GM12801 (cell line): ENCODE data around the gene HSPA4L.

Source experiments
- TF ChIP-seq, protein P1 (sequence below): IDR thresholded peaks from one replicate; pipeline ENCODE4 v1.5.1; 2011; ENCODE audit warnings: control low read depth; ENCODE audit not compliant: insufficient read length; ENCODE audit errors: extremely low read depth

The HSPA4L gene

DNA sequence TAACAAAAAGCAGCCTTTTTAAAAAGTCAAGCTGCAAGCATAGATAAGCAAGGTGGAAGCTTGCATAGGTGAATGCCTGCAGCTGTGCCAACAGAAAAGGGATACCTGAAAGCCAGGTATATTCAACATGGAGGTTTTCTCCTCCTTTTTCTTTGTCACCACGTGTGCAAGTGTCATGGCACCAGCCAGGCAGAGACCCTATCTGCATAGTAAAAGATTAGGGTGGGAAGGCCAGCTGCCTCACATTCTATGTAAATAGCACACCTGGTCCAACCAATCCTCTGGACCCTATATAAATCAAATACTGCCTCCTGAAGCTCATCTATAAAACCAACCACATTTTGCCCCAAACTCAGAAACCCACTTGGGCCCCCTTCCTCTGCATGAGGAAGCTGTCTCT, 70.5 kb downstream of the HSPA4L start:
- TF ChIP-seq, protein P1, sequence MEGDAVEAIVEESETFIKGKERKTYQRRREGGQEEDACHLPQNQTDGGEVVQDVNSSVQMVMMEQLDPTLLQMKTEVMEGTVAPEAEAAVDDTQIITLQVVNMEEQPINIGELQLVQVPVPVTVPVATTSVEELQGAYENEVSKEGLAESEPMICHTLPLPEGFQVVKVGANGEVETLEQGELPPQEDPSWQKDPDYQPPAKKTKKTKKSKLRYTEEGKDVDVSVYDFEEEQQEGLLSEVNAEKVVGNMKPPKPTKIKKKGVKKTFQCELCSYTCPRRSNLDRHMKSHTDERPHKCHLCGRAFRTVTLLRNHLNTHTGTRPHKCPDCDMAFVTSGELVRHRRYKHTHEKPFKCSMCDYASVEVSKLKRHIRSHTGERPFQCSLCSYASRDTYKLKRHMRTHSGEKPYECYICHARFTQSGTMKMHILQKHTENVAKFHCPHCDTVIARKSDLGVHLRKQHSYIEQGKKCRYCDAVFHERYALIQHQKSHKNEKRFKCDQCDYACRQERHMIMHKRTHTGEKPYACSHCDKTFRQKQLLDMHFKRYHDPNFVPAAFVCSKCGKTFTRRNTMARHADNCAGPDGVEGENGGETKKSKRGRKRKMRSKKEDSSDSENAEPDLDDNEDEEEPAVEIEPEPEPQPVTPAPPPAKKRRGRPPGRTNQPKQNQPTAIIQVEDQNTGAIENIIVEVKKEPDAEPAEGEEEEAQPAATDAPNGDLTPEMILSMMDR: no peak

GRCh38 chr4:127856196-127856812, 74.2 kb downstream of the HSPA4L start:
- TF ChIP-seq, protein P1: no peak

DNA sequence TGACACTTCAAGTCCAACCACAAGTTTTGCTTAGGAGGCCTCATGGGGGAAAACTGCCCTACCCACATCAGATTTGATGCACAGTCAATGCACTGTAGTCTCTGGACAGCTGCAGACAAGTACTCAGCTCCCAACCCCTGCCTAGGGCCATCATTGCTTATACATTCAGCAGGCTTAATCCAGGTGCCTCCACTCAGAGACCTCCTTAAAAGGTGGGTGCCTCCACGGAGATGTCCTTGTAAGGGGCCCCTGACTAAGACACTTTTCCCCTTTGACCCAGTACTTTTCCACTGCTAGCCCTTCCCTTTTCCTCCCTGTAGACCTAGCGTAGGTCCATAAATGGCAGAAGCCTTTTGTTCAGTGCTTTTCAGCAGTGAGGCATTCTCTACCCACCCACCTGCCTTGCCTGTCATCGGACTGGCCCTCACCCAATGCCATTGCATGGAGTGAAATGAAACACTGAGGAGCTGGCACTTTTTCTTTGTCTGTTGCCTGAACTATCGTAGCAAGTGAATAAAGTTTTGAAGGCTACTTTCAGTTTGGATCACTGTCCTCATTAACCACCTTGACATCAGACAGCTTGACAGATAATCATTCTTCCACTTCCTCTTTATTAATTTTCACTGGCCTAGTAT, 74.8 kb downstream of the HSPA4L start:
- TF ChIP-seq, protein P1: no peak

DNA sequence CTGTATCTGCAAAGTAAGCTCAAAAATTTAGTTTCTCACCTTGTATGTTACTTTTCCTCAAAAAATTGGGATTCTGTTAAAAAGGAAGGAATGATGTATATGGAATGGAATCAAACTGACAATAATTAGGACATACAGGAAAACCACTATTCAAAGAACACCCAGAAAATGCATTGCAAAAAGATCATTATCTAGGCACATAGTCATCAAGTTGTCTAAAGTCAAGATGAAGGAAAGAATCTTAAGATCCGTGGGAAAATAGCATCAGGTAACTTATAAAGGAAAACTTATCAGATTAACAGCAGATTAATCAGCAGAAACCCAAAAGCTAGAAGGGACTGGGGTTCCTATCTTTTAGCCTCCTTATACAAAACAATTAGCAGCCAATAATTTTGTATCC, 75.5 kb downstream of the HSPA4L start:
- TF ChIP-seq, protein P1: no peak

DNA sequence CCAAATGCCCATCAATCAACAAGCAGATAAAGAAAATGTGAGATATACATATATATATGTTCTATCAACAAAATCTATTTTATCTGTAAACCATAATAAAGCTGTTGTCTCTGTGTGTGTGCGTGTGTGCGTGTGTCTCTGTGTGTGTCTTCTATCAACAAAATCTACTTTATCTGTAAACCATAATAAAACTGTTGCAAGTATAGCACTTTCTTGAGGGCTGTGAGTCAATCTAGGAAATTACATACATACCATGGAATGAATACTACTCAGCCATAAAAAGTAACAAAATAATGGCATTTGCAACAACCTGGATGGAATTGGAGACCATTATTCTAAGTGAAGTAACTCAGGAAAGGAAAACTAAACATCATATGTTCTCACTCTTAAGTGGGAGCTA, 86.1 kb downstream of the HSPA4L start:
- TF ChIP-seq, protein P1: no peak

DNA sequence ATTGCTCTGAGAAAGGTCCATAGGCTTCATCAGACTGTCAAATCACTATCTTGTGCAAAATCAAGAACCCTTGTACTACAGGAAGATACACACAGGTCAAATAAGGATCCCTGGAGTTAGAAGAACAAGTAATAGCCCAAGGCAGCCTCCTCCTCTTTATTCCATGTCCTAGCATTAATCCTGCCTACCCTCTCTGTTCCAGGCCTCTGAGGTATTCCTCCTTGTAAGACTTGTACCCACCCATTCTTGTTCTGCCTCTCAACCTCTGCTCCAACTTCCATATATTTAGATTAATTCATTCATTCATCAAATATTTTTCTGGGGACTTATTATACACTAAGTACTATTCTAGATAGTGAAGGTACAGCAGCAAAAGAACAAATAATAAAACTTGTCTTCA, 88.2 kb downstream of the HSPA4L start:
- TF ChIP-seq, protein P1: no peak

DNA sequence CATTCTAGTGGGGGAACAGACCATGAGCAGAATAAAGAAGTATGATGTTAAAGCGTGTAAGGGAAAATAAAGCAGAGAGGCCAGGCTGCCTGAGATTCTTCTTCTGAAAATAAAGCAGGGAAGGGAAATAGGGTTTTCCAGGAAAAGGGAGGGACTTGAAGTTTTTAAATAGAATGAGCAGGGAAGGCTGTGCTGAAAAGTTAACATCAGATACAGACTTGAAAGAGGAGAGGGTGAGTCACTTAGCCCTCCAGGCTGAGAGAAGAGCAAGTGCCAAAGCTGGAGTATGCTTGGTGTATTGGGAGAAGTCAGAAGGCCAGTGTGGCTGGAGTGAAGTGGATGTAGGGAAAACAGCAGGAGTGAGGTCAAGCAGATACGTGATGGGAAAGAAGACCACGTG, 88.6 kb downstream of the HSPA4L start:
- TF ChIP-seq, protein P1: no peak

DNA sequence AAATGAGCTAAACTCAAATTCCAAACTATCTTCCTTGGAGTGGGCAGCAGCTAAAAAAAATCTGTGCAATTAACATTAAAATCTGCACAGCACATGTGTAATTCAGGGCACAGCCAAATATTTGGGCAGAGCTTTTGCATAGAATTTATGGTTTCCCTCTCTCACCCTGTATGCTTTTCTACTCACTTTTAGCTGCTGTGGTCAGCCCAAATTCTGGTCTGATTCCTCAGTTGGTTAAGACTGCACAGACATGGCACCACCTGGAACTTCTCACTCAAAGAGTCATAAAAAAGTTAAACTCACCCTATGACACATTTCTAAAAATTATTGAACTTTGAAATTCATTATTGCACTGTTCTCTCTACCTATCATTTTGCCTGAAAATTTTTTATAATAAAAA, 93.7 kb downstream of the HSPA4L start:
- TF ChIP-seq, protein P1: no peak
